LNCaP clone FGC (cell line): ENCODE measurements around the gene GRHL1.
A peak's percentile ranks its signal among the peaks of the same experiment; 100 is the strongest.

Experiments used
- DNase-seq: peaks from one replicate; pipeline ENCODE4 v3.0.0-alpha.2; 2011; ENCODE audit warnings: low read depth
- H3K4me3 ChIP-seq: 2 replicates; pipeline ENCODE4 v1.5.1; 2011; ENCODE audit warnings: mild to moderate bottlenecking, low read depth, low read length, control low read depth
- CTCF ChIP-seq: IDR thresholded peaks from 2 replicates; pipeline ENCODE4 v1.5.1; 2012; ENCODE audit warnings: mild to moderate bottlenecking; ENCODE audit not compliant: control insufficient read depth, insufficient read depth; ENCODE audit errors: extremely low read depth

GRHL1 gene

GRCh38 chr2:9949239-9949991, 2.1 kb upstream of the GRHL1 start:
- no peak for DNase-seq
- no peak overlapping the region for H3K4me3 ChIP-seq
- TF ChIP-seq CTCF, result no peak

GRCh38 chr2:9949992-9950520, 1.4 kb upstream of the GRHL1 start:
- no peak for TF ChIP-seq CTCF
- no peak overlapping the region for H3K4me3 ChIP-seq
- DNase-seq, result no peak

GRCh38 chr2:9950521-9951271, 797 bp upstream of the GRHL1 start:
- TF ChIP-seq CTCF, result peak; percentile 18; the same call in 1 of the 2 replicates
- H3K4me3 ChIP-seq, result peak overlapping the region; percentile 48
- no peak for DNase-seq

GRCh38 chr2:9951272-9951521, 296 bp upstream of the GRHL1 start:
- peak overlapping the region; percentile 48 for H3K4me3 ChIP-seq
- no peak for DNase-seq
- no peak for TF ChIP-seq CTCF

GRCh38 chr2:9952286-9952737, 819 bp downstream of the GRHL1 start:
- no peak for DNase-seq
- TF ChIP-seq CTCF, result no peak
- peak overlapping the region; percentile 55 for H3K4me3 ChIP-seq

- TF ChIP-seq CTCF, result no peak
- peak overlapping the region; percentile 55 for H3K4me3 ChIP-seq
- DNase-seq, result no peak
Observed at GRCh38 chr2:9952856-9953503, 1.5 kb downstream of the GRHL1 start.
